ENCODE data around the gene PER1. TPM values are rescaled to one million over a fixed set of nuclear protein-coding genes. Genes with fewer than 3 reads are reported as not detected.

PER1 gene
- total and polyA plus RNA-seq, 9 of the 15 experiments (the other 6 are each of a cell fraction or from before 2014, with no cell fraction given) = 0.13 to 26.0 (median 3.4) TPM

DNA sequence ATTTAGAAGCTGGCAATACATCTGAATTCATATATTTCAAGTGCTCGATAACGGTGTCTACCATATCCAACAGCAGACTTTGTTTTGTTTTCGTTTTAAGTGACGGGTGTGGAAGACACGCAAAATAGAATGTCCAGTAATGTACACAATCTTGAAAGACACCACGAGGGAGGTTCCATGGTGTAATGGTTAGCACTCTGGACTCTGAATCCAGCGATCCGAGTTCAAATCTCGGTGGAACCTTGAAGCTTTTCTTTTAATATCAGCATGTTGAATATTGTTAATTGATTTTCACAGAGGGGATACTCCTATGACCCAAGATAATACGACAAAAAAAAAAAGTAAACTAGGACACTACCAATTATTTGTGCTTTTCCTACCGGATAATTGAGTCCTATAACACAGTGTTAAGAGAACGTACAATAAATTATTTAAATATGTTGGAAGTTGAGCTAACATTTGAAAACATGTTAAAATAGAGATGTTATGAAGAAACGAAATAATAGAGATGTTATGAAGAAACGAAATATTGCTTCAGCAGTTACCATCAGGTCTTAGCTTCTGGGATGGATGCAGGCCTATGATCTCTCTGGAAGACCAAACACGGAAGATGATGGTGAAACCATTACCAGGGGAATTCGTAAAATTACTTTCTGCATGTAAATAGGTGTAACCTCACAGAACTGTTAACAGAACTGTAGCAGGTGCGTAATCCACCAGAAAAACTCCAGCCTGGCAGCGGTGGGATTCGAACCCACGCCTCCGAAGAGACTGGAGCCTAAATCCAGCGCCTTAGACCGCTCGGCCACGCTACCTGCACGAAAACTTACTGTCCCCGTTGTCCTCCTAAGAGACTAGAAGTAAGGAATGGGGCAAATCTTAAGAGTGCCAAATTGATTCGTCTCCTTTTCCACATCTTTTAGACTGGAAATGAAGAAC is 32.4 kb downstream of the PER1 start (continued):
- TF ChIP-seq, protein P1, sequence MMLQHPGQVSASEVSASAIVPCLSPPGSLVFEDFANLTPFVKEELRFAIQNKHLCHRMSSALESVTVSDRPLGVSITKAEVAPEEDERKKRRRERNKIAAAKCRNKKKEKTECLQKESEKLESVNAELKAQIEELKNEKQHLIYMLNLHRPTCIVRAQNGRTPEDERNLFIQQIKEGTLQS (IDR thresholded peaks at IDR 0.05) = no peak
- TF ChIP-seq, protein P1 (CRISPR knock-in tag; conservative IDR thresholded peaks at IDR 0.05) = no peak
- TF ChIP-seq, protein P2, sequence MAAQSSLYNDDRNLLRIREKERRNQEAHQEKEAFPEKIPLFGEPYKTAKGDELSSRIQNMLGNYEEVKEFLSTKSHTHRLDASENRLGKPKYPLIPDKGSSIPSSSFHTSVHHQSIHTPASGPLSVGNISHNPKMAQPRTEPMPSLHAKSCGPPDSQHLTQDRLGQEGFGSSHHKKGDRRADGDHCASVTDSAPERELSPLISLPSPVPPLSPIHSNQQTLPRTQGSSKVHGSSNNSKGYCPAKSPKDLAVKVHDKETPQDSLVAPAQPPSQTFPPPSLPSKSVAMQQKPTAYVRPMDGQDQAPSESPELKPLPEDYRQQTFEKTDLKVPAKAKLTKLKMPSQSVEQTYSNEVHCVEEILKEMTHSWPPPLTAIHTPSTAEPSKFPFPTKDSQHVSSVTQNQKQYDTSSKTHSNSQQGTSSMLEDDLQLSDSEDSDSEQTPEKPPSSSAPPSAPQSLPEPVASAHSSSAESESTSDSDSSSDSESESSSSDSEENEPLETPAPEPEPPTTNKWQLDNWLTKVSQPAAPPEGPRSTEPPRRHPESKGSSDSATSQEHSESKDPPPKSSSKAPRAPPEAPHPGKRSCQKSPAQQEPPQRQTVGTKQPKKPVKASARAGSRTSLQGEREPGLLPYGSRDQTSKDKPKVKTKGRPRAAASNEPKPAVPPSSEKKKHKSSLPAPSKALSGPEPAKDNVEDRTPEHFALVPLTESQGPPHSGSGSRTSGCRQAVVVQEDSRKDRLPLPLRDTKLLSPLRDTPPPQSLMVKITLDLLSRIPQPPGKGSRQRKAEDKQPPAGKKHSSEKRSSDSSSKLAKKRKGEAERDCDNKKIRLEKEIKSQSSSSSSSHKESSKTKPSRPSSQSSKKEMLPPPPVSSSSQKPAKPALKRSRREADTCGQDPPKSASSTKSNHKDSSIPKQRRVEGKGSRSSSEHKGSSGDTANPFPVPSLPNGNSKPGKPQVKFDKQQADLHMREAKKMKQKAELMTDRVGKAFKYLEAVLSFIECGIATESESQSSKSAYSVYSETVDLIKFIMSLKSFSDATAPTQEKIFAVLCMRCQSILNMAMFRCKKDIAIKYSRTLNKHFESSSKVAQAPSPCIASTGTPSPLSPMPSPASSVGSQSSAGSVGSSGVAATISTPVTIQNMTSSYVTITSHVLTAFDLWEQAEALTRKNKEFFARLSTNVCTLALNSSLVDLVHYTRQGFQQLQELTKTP (IDR thresholded peaks at IDR 0.05; ENCODE audit: low read depth in 1 of 2, partially characterized antibody in 2 of 2) = peak in 1 of 2 experiments; percentile 24
- TF ChIP-seq FOXJ2 (tag; IDR thresholded peaks at IDR 0.05) = peak; percentile 65; the same call in 1 of the 2 replicates
- TF ChIP-seq ZNF274 (IDR thresholded peaks at IDR 0.05; ENCODE audit: borderline replicate concordance, low read depth, low read length) = peak; percentile 73; the same call in 1 of the 2 replicates
- 0 out of 2 replicates have a peak, but pooled peaks have one; percentile 57 for TF ChIP-seq MXI1 (IDR thresholded peaks at IDR 0.05; ENCODE audit: low read depth, low read length)
- no peak; the same call in 1 of the 2 replicates for TF ChIP-seq LCOR (CRISPR knock-in tag; IDR thresholded peaks at IDR 0.05)
- peak; percentile 72 to 98; a peak in 3 of 4 replicates for TF ChIP-seq TBL1XR1 (IDR thresholded peaks at IDR 0.05; ENCODE audit: low read length in 2 of 2)
- TF ChIP-seq SMARCA5 (IDR thresholded peaks at IDR 0.05) = no peak
- TF ChIP-seq, protein P3, sequence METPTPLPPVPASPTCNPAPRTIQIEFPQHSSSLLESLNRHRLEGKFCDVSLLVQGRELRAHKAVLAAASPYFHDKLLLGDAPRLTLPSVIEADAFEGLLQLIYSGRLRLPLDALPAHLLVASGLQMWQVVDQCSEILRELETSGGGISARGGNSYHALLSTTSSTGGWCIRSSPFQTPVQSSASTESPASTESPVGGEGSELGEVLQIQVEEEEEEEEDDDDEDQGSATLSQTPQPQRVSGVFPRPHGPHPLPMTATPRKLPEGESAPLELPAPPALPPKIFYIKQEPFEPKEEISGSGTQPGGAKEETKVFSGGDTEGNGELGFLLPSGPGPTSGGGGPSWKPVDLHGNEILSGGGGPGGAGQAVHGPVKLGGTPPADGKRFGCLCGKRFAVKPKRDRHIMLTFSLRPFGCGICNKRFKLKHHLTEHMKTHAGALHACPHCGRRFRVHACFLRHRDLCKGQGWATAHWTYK (CRISPR knock-in tag; IDR thresholded peaks at IDR 0.05) = no peak
- TF ChIP-seq, protein P4, sequence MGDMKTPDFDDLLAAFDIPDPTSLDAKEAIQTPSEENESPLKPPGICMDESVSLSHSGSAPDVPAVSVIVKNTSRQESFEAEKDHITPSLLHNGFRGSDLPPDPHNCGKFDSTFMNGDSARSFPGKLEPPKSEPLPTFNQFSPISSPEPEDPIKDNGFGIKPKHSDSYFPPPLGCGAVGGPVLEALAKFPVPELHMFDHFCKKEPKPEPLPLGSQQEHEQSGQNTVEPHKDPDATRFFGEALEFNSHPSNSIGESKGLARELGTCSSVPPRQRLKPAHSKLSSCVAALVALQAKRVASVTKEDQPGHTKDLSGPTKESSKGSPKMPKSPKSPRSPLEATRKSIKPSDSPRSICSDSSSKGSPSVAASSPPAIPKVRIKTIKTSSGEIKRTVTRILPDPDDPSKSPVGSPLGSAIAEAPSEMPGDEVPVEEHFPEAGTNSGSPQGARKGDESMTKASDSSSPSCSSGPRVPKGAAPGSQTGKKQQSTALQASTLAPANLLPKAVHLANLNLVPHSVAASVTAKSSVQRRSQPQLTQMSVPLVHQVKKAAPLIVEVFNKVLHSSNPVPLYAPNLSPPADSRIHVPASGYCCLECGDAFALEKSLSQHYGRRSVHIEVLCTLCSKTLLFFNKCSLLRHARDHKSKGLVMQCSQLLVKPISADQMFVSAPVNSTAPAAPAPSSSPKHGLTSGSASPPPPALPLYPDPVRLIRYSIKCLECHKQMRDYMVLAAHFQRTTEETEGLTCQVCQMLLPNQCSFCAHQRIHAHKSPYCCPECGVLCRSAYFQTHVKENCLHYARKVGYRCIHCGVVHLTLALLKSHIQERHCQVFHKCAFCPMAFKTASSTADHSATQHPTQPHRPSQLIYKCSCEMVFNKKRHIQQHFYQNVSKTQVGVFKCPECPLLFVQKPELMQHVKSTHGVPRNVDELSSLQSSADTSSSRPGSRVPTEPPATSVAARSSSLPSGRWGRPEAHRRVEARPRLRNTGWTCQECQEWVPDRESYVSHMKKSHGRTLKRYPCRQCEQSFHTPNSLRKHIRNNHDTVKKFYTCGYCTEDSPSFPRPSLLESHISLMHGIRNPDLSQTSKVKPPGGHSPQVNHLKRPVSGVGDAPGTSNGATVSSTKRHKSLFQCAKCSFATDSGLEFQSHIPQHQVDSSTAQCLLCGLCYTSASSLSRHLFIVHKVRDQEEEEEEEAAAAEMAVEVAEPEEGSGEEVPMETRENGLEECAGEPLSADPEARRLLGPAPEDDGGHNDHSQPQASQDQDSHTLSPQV (IDR thresholded peaks at IDR 0.05) = peak; percentile 71
- TF ChIP-seq POLR3A (IDR thresholded peaks at IDR 0.05; ENCODE audit: borderline replicate concordance, extremely low read depth, insufficient read depth, insufficient read length) = peak; percentile 83
- 0 out of 2 replicates have a peak, but pooled peaks have one; percentile 6 for TF ChIP-seq DPF2 (IDR thresholded peaks at IDR 0.05)
- peak; percentile 57; the same call in 1 of the 2 replicates for TF ChIP-seq CHD2 (IDR thresholded peaks at IDR 0.05; ENCODE audit: low read depth, low read length)
- TF ChIP-seq ZNF431 (CRISPR knock-in tag; IDR thresholded peaks at IDR 0.05) = no peak
- peak; percentile 31; the same call in 1 of the 2 replicates for TF ChIP-seq MTA1 (IDR thresholded peaks at IDR 0.05; ENCODE audit: borderline replicate concordance)

Measured in K562 (cell line).